Measurements from ENCODE around the gene GPC5. TPM values are rescaled to one million over a fixed set of nuclear protein-coding genes. Genes with fewer than 3 reads are reported as not detected.

Gene GPC5
- total RNA-seq, 1 experiment from 2014 or later, result not detected

- TF ChIP-seq CTCF (IDR thresholded peaks at IDR 0.05; ENCODE audit: unreplicated experiment), result no peak
- Mint-ChIP-seq H3K27me3 (ENCODE audit: unreplicated experiment) (no peaks in the 10 kb centered on the region), H3K27ac (ENCODE audit: unreplicated experiment) (no peak overlapping the region)
Measured at GRCh38 chr13:91355826-91356710, 42.4 kb upstream of the GPC5 start.

DNA sequence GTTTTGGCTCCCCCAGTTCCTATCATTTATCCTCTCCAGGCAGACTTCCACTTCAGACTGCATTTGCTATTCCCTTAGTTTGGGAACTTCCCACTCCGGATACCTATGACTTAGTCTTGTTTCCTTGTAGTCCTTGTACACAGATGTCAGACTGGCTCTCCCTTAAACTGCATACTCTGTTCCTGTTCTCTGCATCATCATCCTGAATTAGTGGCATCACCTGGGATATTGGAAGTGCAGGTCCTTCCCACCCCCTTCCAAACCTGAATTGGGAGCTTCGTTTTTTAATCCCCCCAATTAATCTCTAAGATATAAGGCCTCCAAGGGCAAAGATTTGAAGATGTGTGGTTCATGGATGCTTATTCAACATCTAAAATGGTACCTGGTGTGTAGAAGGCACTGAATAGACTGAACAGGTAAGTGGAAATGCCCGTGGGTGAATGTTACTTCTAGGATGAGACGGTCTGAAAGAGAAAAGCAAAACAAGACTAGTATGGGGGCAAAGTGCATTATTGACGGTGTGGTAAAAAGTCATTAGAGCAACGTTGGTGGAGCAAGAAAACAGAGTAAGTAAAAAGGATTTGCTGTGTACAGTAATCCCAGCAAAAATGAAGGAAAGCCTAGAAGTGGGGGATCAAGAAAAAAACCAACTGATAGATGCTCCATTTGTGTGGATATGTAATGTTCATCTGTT, 41.4 kb upstream of the GPC5 start:
- Mint-ChIP-seq H3K4me1 (ENCODE audit: low read depth, unreplicated experiment) (peaks cover 10% of the 10 kb centered on the region), H3K4me3 (ENCODE audit: low read depth, unreplicated experiment) (no peak overlapping the region), H3K36me3 (ENCODE audit: insufficient read depth, unreplicated experiment) (peaks cover 22% of the 10 kb centered on the region), H3K9me3 (ENCODE audit: low read depth, unreplicated experiment) (no peaks in the 10 kb centered on the region), H3K27me3 (ENCODE audit: unreplicated experiment) (no peaks in the 10 kb centered on the region), H3K27ac (ENCODE audit: unreplicated experiment) (peak overlapping the region; percentile 44)
- intact Hi-C loops (cut with micrococcal nuclease; ENCODE audit: unreplicated experiment), result no loop called here
- BruUV-seq (replicated peaks), result no TSS peak
- no peak for TF ChIP-seq CTCF (IDR thresholded peaks at IDR 0.05; ENCODE audit: unreplicated experiment)
- DNase-seq, result no peak
- CTCF ChIA-PET, result no interaction called here

More at GRCh38 chr13:91355826-91356710, 42.4 kb upstream of the GPC5 start:
- H3K4me3 Mint-ChIP-seq (ENCODE audit: low read depth, unreplicated experiment), result no peak overlapping the region
- CTCF ChIA-PET, result no interaction called here
- no peak for DNase-seq
- no peaks in the 10 kb centered on the region for H3K9me3 Mint-ChIP-seq (ENCODE audit: low read depth, unreplicated experiment)
- H3K4me1 Mint-ChIP-seq (ENCODE audit: low read depth, unreplicated experiment), result peaks cover 10% of the 10 kb centered on the region
- intact Hi-C loops (cut with micrococcal nuclease; ENCODE audit: unreplicated experiment), result no loop called here
- peaks cover 29% of the 10 kb centered on the region for H3K36me3 Mint-ChIP-seq (ENCODE audit: insufficient read depth, unreplicated experiment)
- no TSS peak for BruUV-seq (replicated peaks)

DNA sequence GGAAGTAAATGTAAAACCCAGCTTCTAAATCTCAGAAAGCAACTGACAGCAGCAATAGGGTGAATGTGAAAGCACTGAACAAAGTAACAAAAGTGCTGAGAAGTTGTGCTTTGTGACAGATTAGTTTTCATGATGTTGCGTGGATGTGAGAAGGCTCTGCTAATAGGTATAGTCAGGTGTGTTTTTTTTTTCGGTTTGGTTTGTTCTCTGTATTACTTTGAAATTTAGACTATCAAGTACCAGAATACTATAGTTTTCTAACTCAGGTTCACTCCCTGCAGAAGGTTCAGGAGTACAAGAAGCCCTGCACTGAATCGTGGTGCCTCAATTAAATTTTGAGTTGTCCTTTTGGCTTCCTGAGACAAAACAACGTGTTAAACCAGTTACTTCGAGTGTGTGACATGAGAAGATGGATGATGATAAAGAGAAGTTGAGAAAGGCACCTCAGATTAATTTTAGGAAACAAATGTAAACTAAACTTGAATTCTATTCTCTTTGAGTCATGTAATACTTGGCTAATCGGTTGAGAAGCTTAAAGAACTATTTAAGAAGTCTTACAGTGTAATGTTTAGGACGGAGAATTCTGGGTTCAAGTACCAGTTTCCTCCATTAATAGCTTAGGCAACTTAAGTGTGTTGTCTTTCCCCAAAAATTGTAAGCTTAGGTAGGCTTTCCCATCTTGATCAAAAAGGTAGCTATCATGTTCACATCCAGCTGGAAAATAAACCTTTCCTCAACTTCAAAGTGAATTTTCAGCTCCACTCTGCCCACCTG, 40.6 kb upstream of the GPC5 start:
- Mint-ChIP-seq H3K27ac (ENCODE audit: unreplicated experiment) (peak overlapping the region; percentile 44), H3K4me3 (ENCODE audit: low read depth, unreplicated experiment) (no peak overlapping the region), H3K27me3 (ENCODE audit: unreplicated experiment) (no peaks in the 10 kb centered on the region), H3K9me3 (ENCODE audit: low read depth, unreplicated experiment) (no peaks in the 10 kb centered on the region), H3K36me3 (ENCODE audit: insufficient read depth, unreplicated experiment) (peaks cover 22% of the 10 kb centered on the region), H3K4me1 (ENCODE audit: low read depth, unreplicated experiment) (peaks cover 10% of the 10 kb centered on the region)
- no TSS peak for BruUV-seq (replicated peaks)
- TF ChIP-seq CTCF (IDR thresholded peaks at IDR 0.05; ENCODE audit: unreplicated experiment), result no peak
- intact Hi-C loops (cut with micrococcal nuclease; ENCODE audit: unreplicated experiment), result no loop called here
- CTCF ChIA-PET, result no interaction called here
- no peak for DNase-seq

- BruUV-seq (replicated peaks), result no TSS peak
- Mint-ChIP-seq H3K27me3 (ENCODE audit: unreplicated experiment) (no peaks in the 10 kb centered on the region), H3K4me3 (ENCODE audit: low read depth, unreplicated experiment) (no peak overlapping the region), H3K27ac (ENCODE audit: unreplicated experiment) (no peak overlapping the region), H3K36me3 (ENCODE audit: insufficient read depth, unreplicated experiment) (peaks cover 21% of the 10 kb centered on the region), H3K4me1 (ENCODE audit: low read depth, unreplicated experiment) (peaks cover 10% of the 10 kb centered on the region), H3K9me3 (ENCODE audit: low read depth, unreplicated experiment) (no peaks in the 10 kb centered on the region)
- CTCF ChIA-PET, result no interaction called here
- intact Hi-C loops (cut with micrococcal nuclease; ENCODE audit: unreplicated experiment), result no loop called here
- DNase-seq, result no peak
- no peak for TF ChIP-seq CTCF (IDR thresholded peaks at IDR 0.05; ENCODE audit: unreplicated experiment)
Measured at GRCh38 chr13:91358387-91358782, 40.0 kb upstream of the GPC5 start.
